Natural killer cell (primary cell): ENCODE data around the gene CYREN. TPM values are rescaled to one million over a fixed set of nuclear protein-coding genes. Genes with fewer than 3 reads are reported as not detected.

Source experiments
- ATAC-seq, 3 donors: fragments of 150-1000 bp in 2 of 3; fragments of 200-7000 bp in 1 of 3; cut with Tn5 transposase; 1 replicate in 1 of 3; 2 replicates in 2 of 3; pipeline ENCODE4 v1.10.0; 2021; ENCODE audit warnings: mild to moderate bottlenecking in 2 of 3, moderate library complexity in 2 of 3
- DNase-seq, 2 donors: peaks; one replicate each; pipeline versions ENCODE4 v3.0.0 to v3.0.0-alpha.2; 2013 to 2021; ENCODE audit warnings: mixed read lengths in 1 of 2
- H3K27ac ChIP-seq: one replicate; pipeline ENCODE4 v1.5.1; 2013; ENCODE audit warnings: mild to moderate bottlenecking, low read length
- H3K27me3 ChIP-seq: one replicate; pipeline ENCODE4 v1.6.1; 2013; ENCODE audit warnings: low read length; ENCODE audit not compliant: control insufficient read depth, insufficient read depth
- H3K36me3 ChIP-seq: one replicate; pipeline ENCODE4 v1.6.1; 2013; ENCODE audit warnings: low read length; ENCODE audit not compliant: control insufficient read depth, insufficient read depth
- H3K4me1 ChIP-seq: one replicate; pipeline ENCODE4 v1.6.1; 2013; ENCODE audit warnings: low read length; ENCODE audit not compliant: control insufficient read depth, insufficient read depth
- H3K4me3 ChIP-seq: one replicate; pipeline ENCODE4 v1.5.1; 2013; ENCODE audit warnings: low read length
- H3K9me3 ChIP-seq: one replicate; pipeline ENCODE4 v1.6.1; 2013; ENCODE audit warnings: low read length; ENCODE audit not compliant: control insufficient read depth, insufficient read depth
- H3K27ac Mint-ChIP-seq, 2 donors: one replicate each; pipeline ENCODE4 v1.8.0; 2022; ENCODE audit warnings: mild to moderate bottlenecking in 2 of 2, mixed read lengths in 2 of 2, moderate library complexity in 1 of 2
- H3K27me3 Mint-ChIP-seq, 2 donors: one replicate each; pipeline ENCODE4 v1.8.0; 2022; ENCODE audit warnings: low read depth in 2 of 2, mixed read lengths in 2 of 2
- H3K36me3 Mint-ChIP-seq: one replicate; pipeline ENCODE4 v1.8.0; 2022; ENCODE audit warnings: mixed read lengths
- H3K4me1 Mint-ChIP-seq, 2 donors: one replicate each; pipeline ENCODE4 v1.8.0; 2022; ENCODE audit warnings: mixed read lengths in 2 of 2
- H3K4me3 Mint-ChIP-seq: one replicate; pipeline ENCODE4 v1.8.0; 2022; ENCODE audit warnings: mild to moderate bottlenecking, moderate library complexity, mixed read lengths
- H3K9me3 Mint-ChIP-seq, 2 donors: one replicate each; pipeline ENCODE4 v1.8.0; 2022; ENCODE audit warnings: mixed read lengths in 2 of 2
- WGBS: methylation state at CpG from one replicate; pipeline ENCODE4 v1.1.7; 2013; ENCODE audit warnings: missing lambda C conversion rate; ENCODE audit not compliant: insufficient coverage; 5-methylcytosine and 5-hydroxymethylcytosine counted together
- intact Hi-C: fragments of 100-400 bp; cut with micrococcal nuclease; formaldehyde crosslinking; loops from one replicate; pipeline ENCODE4 v1.14.2; 2022
- total RNA-seq, 4 donors: library from RNA; stranded (reverse); fragments of 120-200 nt in 1 of 4; gene quantifications; one replicate each; pipeline versions ENCODE4 v1.2.3 to v1.2.4, GENCODE V29; 2013 to 2022
- TF ChIP-seq, protein P1 (sequence below): fragments of 200-600 bp; IDR thresholded peaks from one replicate; pipeline ENCODE4 v1.8.0; 2022; ENCODE audit warnings: antibody characterized with exemption

CYREN gene
- total RNA-seq, 3 donors from 2014 or later (not counting 1 experiment from before 2014, with no cell fraction given): 26.1 to 33.9 (median 33.8) TPM

DNA sequence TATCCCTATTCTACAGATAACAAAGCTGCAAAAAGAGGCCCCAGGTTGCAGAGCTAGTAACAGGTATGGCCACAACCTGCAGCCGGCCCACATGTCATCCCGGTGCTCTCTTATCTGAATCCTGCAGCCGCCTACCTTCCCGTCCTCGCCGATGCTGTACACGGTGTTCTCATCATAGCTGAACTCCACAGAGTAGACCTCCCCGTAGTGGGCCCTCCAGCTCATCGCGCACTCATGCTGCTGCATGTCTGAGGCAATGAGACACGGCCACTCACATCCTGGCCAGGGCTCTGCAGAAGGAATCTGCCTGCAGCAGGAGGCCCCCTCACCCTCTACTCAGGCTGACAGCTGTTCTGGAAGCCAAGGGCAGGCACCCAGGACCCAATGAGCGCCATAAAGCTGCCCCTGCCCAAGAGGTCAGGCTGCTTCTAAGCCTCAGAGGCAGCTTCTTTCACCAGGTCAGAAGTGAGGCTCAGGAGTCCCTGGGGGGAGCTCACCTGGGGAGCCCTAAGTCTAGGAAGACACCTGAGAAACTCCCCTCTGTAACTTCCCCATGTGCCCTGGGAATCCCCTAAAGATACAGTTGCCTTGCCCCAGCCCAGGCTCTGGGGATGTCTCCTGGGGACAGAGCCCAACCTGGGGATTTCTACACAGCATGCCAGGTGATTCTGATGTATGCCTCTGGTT, 17.9 kb upstream of the CYREN start:
- ATAC-seq (no peak), DNase-seq (peak in 1 of 2 donors; percentile 34)
- H3K4me1 ChIP-seq: no peaks in the 10 kb centered on the region
- Mint-ChIP-seq H3K36me3 (peaks cover 22% of the 10 kb centered on the region), H3K9me3 (peaks cover 0 to 2% of the 10 kb centered on the region in 2 donors), H3K27ac (no peak overlapping the region), H3K4me3 (no peak overlapping the region), H3K4me1 (peaks cover 0 to 4% of the 10 kb centered on the region in 2 donors), H3K27me3 (no peaks in the 10 kb centered on the region)
- TF ChIP-seq, protein P1, sequence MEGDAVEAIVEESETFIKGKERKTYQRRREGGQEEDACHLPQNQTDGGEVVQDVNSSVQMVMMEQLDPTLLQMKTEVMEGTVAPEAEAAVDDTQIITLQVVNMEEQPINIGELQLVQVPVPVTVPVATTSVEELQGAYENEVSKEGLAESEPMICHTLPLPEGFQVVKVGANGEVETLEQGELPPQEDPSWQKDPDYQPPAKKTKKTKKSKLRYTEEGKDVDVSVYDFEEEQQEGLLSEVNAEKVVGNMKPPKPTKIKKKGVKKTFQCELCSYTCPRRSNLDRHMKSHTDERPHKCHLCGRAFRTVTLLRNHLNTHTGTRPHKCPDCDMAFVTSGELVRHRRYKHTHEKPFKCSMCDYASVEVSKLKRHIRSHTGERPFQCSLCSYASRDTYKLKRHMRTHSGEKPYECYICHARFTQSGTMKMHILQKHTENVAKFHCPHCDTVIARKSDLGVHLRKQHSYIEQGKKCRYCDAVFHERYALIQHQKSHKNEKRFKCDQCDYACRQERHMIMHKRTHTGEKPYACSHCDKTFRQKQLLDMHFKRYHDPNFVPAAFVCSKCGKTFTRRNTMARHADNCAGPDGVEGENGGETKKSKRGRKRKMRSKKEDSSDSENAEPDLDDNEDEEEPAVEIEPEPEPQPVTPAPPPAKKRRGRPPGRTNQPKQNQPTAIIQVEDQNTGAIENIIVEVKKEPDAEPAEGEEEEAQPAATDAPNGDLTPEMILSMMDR: no peak
- H3K9me3 ChIP-seq: no peaks in the 10 kb centered on the region
- 95% methylated on average over 12 of the region's 12 CpGs for WGBS
- peaks cover 58% of the 10 kb centered on the region for H3K36me3 ChIP-seq
- intact Hi-C loops: no loop called here
- no peak overlapping the region for H3K4me3 ChIP-seq
- H3K27ac ChIP-seq: no peak overlapping the region
- H3K27me3 ChIP-seq: no peaks in the 10 kb centered on the region

DNA sequence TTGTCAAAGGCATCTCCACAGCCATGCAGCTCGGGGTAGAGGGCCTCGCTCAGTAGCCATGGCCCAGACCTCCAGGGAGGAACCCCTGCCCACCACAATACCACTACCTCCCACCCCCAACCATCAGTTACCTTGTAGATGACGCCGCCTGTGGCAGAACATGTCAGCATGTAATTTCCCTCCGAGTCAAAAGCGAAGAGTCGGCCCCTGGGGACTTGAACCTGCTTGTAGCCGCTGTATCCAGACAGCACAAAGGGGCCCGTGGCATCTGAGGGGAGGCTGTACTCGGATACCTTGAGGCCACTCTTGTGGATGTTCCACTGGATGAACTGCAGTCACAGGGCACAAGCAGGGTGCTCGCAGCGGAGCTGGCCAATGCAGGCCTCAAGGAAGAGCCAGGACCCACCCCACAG, 16.3 kb upstream of the CYREN start:
- Histone ChIP-seq H3K27me3 (no peaks in the 10 kb centered on the region), H3K36me3 (peaks cover 46% of the 10 kb centered on the region), H3K4me3 (no peak overlapping the region), H3K9me3 (peaks cover 11% of the 10 kb centered on the region), H3K4me1 (no peaks in the 10 kb centered on the region), H3K27ac (no peak overlapping the region)
- TF ChIP-seq, protein P1: no peak
- H3K4me3 Mint-ChIP-seq: no peak overlapping the region
- no peak overlapping the region for H3K27ac Mint-ChIP-seq
- no peaks in the 10 kb centered on the region for H3K27me3 Mint-ChIP-seq
- H3K9me3 Mint-ChIP-seq: peaks cover 2 to 7% of the 10 kb centered on the region in 2 donors
- peaks cover 0 to 4% of the 10 kb centered on the region in 2 donors for H3K4me1 Mint-ChIP-seq
- intact Hi-C loops: no loop called here
- H3K36me3 Mint-ChIP-seq: peaks cover 26% of the 10 kb centered on the region
- DNase-seq (no peak), ATAC-seq (no peak)
- 72% methylated on average over 12 of the region's 12 CpGs for WGBS

DNA sequence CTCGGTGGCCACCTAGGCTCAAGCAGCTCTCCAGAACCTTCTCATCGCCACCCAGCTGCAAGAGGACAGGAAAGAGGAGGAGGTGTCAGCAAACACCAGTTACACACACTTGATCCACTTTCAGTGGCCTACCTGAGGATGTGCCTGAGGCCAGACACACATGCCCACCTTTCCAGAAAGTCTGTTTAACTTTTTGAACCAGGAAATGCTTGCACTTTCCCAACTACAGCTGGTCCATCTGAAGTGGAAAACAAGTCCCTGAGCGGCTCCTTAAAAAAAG, 15.7 kb upstream of the CYREN start:
- no peaks in the 10 kb centered on the region for H3K27me3 Mint-ChIP-seq
- Histone ChIP-seq H3K27me3 (no peaks in the 10 kb centered on the region), H3K9me3 (peaks cover 12% of the 10 kb centered on the region), H3K27ac (no peak overlapping the region), H3K36me3 (peaks cover 41% of the 10 kb centered on the region), H3K4me1 (no peaks in the 10 kb centered on the region), H3K4me3 (no peak overlapping the region)
- H3K9me3 Mint-ChIP-seq: peaks cover 6 to 13% of the 10 kb centered on the region in 2 donors
- no peak overlapping the region for H3K27ac Mint-ChIP-seq
- WGBS: 67% methylated on average over 3 of the region's 3 CpGs
- no peak for ATAC-seq
- TF ChIP-seq, protein P1: no peak
- no peak overlapping the region for H3K4me3 Mint-ChIP-seq
- DNase-seq: no peak
- H3K36me3 Mint-ChIP-seq: peaks cover 30% of the 10 kb centered on the region
- H3K4me1 Mint-ChIP-seq: peaks cover 0 to 4% of the 10 kb centered on the region in 2 donors
- intact Hi-C loops: no loop called here
